Colonic mucosa (tissue), 4 donors: ENCODE data around the gene USE1. TPM values are rescaled to one million over a fixed set of nuclear protein-coding genes. Genes with fewer than 3 reads are reported as not detected.
A peak's percentile ranks its signal among the peaks of the same experiment; 100 is the strongest.

Experiments
- DNase-seq: peaks from one replicate; pipeline ENCODE4 v3.0.0-alpha.2; 2020
- H3K27ac ChIP-seq: fragments of 200-600 bp; one replicate; pipeline ENCODE4 v1.8.0; 2021
- H3K27me3 ChIP-seq: fragments of 200-600 bp; one replicate; pipeline ENCODE4 v1.8.0; 2021
- H3K36me3 ChIP-seq: fragments of 200-600 bp; one replicate; pipeline ENCODE4 v1.8.0; 2021
- H3K4me1 ChIP-seq: fragments of 200-600 bp; one replicate; pipeline ENCODE4 v1.8.0; 2021; ENCODE audit warnings: mild to moderate bottlenecking
- H3K4me3 ChIP-seq: fragments of 200-600 bp; one replicate; pipeline ENCODE4 v1.8.0; 2021
- H3K9ac ChIP-seq, 2 donors: one replicate each; pipeline ENCODE4 v1.7.0; 2013; ENCODE audit warnings: control low read depth in 2 of 2, low read depth in 2 of 2, low read length in 2 of 2
- H3K9me3 ChIP-seq: fragments of 200-600 bp; one replicate; pipeline ENCODE4 v1.8.0; 2021
- CTCF ChIP-seq: fragments of 200-600 bp; IDR thresholded peaks from one replicate; pipeline ENCODE4 v1.8.0; 2022; ENCODE audit warnings: antibody characterized with exemption, mild to moderate bottlenecking
- intact Hi-C: fragments of 100-400 bp; cut with DNase I; formaldehyde crosslinking; loops from one replicate; pipeline ENCODE4 v1.14.1; 2022
- total RNA-seq, 2 donors: library from RNA; stranded (reverse); fragmentation: NEBNext Ultra II Directional in 1 of 2; extraction: Animal tissue kit (Norgen Biotek cat#: 25700) in 1 of 2; gene quantifications; one replicate each; pipeline ENCODE4 v1.2.1, GENCODE V29; 2021
- donor health status: healthy.
- donor health status: DM: no; HTN: no; CAD: no.
- donor health status: DM: no; HTN: no; CAD: no.

The USE1 gene
- total RNA-seq, 2 donors from 2014 or later: 18.2 to 22.4 TPM

GRCh38 chr19:17244618-17245534 is 29.7 kb downstream of the USE1 start:
- Histone ChIP-seq H3K27ac (peak overlapping the region; percentile 86), H3K36me3 (no peaks in the 10 kb centered on the region), H3K9me3 (no peaks in the 10 kb centered on the region), H3K4me1 (peaks cover 45% of the 10 kb centered on the region), H3K9ac (peak overlapping the region; percentile 85 to 95), H3K4me3 (peak overlapping the region; percentile 80), H3K27me3 (no peaks in the 10 kb centered on the region)
- TF ChIP-seq CTCF: no peak
- DNase-seq: peak; percentile 51
- intact Hi-C loops: no loop called here

DNA sequence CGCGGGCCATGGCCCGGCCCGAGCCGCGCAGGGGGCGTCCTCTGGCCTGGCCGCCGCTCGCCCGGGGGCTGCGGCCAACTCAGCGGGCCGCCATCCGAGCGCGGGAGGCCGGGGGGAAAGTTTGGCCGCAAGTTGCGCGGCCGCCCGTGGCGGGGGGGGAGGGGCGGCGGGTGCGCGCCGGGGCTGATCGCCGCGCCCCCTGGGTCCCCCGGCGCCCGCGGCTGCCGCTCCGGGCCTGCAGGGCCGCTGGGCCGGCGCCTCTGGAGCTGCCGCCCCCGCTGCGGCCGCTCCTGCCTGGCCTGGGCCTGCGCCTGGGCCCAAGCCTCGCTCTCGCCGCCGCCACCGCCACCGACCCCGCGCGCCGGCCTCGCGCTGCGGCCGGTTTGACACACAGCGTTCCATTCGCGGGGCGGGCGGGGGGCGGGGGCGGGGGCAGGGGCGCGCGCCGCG is 30.4 kb downstream of the USE1 start, which contains the start of gene NR2F6:
NR2F6 (minus strand) TSS at position 385 of the 450 bp plus-strand sequence. CDS start 699 bp downstream, outside the sequence.
- TF ChIP-seq CTCF: no peak
- H3K9ac ChIP-seq: peak within 1 kb of the TSS; percentile 85 to 95

GRCh38 chr19:17246681-17247425 is 31.7 kb downstream of the USE1 start:
- peak overlapping the region; percentile 31 for H3K4me3 ChIP-seq
- H3K27ac ChIP-seq: peak overlapping the region; percentile 93
- no peaks in the 10 kb centered on the region for H3K36me3 ChIP-seq
- intact Hi-C loops: no loop called here
- H3K9me3 ChIP-seq: no peaks in the 10 kb centered on the region
- DNase-seq: peak; percentile 81
- peak overlapping the region; percentile 64 to 74 for H3K9ac ChIP-seq
- no peaks in the 10 kb centered on the region for H3K27me3 ChIP-seq
- H3K4me1 ChIP-seq: peaks cover 32% of the 10 kb centered on the region
- TF ChIP-seq CTCF: no peak

More for the DNA sequence above, 30.4 kb downstream of the USE1 start, which contains the start of gene NR2F6:
- Histone ChIP-seq H3K9me3 (no peaks in the 10 kb centered on the region), H3K4me3 (peak within 1 kb of the TSS; percentile 80), H3K27me3 (no peaks in the 10 kb centered on the region), H3K36me3 (no peaks in the 10 kb centered on the region), H3K27ac (peak within 1 kb of the TSS; percentile 93), H3K4me1 (peaks cover 38% of the 10 kb centered on the region)
- DNase-seq: no peak
- intact Hi-C loops: no loop called here

DNA sequence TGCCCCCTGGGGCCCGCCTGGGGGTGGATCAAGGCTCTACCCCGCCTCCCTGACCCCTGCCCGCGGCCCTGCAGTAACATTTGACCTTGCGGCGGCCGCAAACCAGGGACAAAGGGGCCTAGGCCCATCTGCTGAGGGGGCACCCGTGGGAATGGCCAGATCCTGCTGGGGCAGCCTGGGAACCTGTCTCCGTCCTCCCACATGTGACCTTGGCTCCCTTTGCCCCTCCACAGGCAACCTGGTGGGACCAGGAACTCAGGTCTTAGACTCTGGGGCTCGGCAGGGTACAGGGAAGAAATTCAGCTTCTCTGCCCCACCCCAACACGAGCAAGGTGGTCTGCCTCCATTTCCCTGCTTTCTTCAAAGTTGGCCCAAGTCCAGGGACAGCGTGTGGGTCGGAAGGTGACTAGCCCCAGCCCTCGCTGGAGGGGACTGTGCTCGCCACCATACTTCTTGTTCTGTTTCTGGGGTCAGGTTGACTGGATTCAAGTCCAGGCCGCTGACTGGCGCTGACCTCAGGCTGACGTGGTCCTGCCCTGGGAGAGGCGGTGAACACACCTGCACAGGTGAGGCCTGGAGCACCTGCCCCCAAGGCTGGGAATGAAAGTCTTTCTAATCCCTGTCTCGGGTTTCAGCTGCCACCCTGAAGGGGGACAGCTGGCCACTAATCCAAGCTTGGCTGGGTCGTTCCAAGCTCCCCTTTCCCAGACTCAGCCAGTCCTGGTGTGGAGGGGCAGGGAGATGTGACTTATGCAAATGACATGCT is 33.0 kb downstream of the USE1 start:
- peak overlapping the region; percentile 93 for H3K27ac ChIP-seq
- peak; percentile 75 for DNase-seq
- H3K9ac ChIP-seq: peak overlapping the region; percentile 43 to 74
- no peak for TF ChIP-seq CTCF
- peaks cover 23% of the 10 kb centered on the region for H3K4me1 ChIP-seq
- H3K27me3 ChIP-seq: no peaks in the 10 kb centered on the region
- no peak overlapping the region for H3K4me3 ChIP-seq
- intact Hi-C loops: no loop called here
- H3K9me3 ChIP-seq: no peaks in the 10 kb centered on the region
- no peaks in the 10 kb centered on the region for H3K36me3 ChIP-seq
